GM12878 (cell line): ENCODE data around the gene CTDSP1. TPM values are rescaled to one million over a fixed set of nuclear protein-coding genes. Genes with fewer than 3 reads are reported as not detected.

Source experiments
- ATAC-seq: fragments of 200-7000 bp; cut with Tn5 transposase; 3 replicates; pipeline ENCODE4 v1.9.1; 2020; ENCODE audit warnings: mild to moderate bottlenecking, moderate library complexity
- Bru-seq: library from RNA; stranded (reverse); fragments of 400-500 nt; gene quantifications from one replicate; lab custom pipeline; 2021; lab: Mats Ljungman, UMichigan
- BruChase-seq, 2 experiments: library from RNA; stranded (reverse); fragments of 400-500 nt; gene quantifications; one replicate each; lab custom pipeline; 2021; lab: Mats Ljungman, UMichigan
- BruUV-seq: library from RNA; stranded (reverse); fragments of 400-500 nt; replicated peaks from 2 replicates; lab custom pipeline; 2021; lab: Mats Ljungman, UMichigan
- CTCF ChIA-PET: fragments of 300-600 bp; sonication (Branson Sonifier 250); formaldehyde crosslinking; extraction: SDS; loops from one replicate; lab custom pipeline; 2021; ENCODE audit warnings: inconsistent platforms; lab: Yijun Ruan, JAX
- POLR2A ChIA-PET: fragments of 350-600 bp; formaldehyde crosslinking; extraction: SDS; loops from one replicate; lab custom pipeline; 2021; ENCODE audit warnings: inconsistent platforms; lab: Charles Lee
- RAD21 ChIA-PET: fragments of 300-600 bp; sonication (Branson Sonifier 250); formaldehyde crosslinking; loops from one replicate; lab custom pipeline; 2023; ENCODE audit warnings: antibody characterized with exemption; ENCODE audit not compliant: unreplicated experiment; lab: Charles Lee
- SMC1A ChIA-PET: fragments of 300-600 bp; sonication (Branson Sonifier 250); formaldehyde crosslinking; loops from one replicate; lab custom pipeline; 2023; ENCODE audit not compliant: unreplicated experiment, uncharacterized antibody; lab: Charles Lee
- DNase-seq: peaks from one replicate; pipeline ENCODE4 v3.0.0-alpha.2; 2011; ENCODE audit warnings: low read depth, low spot score
- FAIRE-seq: peaks from 3 replicates; lab custom pipeline; 2011; peaks lifted over from hg19 to GRCh38; lab: Jason Lieb, UNC
- H2AFZ ChIP-seq: 2 replicates; pipeline ENCODE4 v1.6.0; 2011; ENCODE audit warnings: low read depth, low read length, control low read depth; ENCODE audit not compliant: control insufficient read depth
- H3K27ac ChIP-seq: 2 replicates; pipeline ENCODE4 v1.5.1; 2011; ENCODE audit warnings: control low read depth; ENCODE audit not compliant: control insufficient read depth, insufficient read depth
- H3K27me3 ChIP-seq, 2 experiments: replicated peaks in 1 of 2; 2 replicates each; pipeline versions ENCODE4 v1.6.0 to v1.6.1; 2011; ENCODE audit warnings: low read length in 1 of 2; ENCODE audit not compliant: control insufficient read depth in 2 of 2, insufficient read depth in 2 of 2
- H3K36me3 ChIP-seq, 2 experiments: 2 replicates each; pipeline ENCODE4 v1.5.1; 2011; ENCODE audit warnings: low read length in 1 of 2; ENCODE audit not compliant: control insufficient read depth in 2 of 2, insufficient read depth in 2 of 2
- H3K4me1 ChIP-seq: 2 replicates; pipeline ENCODE4 v1.6.1; 2011; ENCODE audit warnings: mild to moderate bottlenecking, low read length, moderate library complexity, mixed read lengths; ENCODE audit not compliant: control insufficient read depth, insufficient read depth
- H3K4me2 ChIP-seq: 2 replicates; pipeline ENCODE4 v1.6.0; 2011; ENCODE audit warnings: control low read depth; ENCODE audit not compliant: control insufficient read depth, insufficient read depth
- H3K4me3 ChIP-seq: fragments of 200-600 bp; sonication (generic); 2 replicates; pipeline ENCODE4 v1.5.1; 2016
- H3K79me2 ChIP-seq: 2 replicates; pipeline ENCODE4 v1.6.0; 2011; ENCODE audit warnings: low read length; ENCODE audit not compliant: control insufficient read depth, insufficient read depth
- H3K9ac ChIP-seq: 2 replicates; pipeline ENCODE4 v1.8.0; 2011; ENCODE audit warnings: low read length, control low read depth, mixed read lengths; ENCODE audit not compliant: control insufficient read depth, insufficient read depth
- H3K9me3 ChIP-seq: replicated peaks from 3 replicates; pipeline ENCODE4 v1.5.1; 2011; ENCODE audit warnings: mild to moderate bottlenecking, low read length; ENCODE audit not compliant: control insufficient read depth, insufficient read depth
- H4K20me1 ChIP-seq: 2 replicates; pipeline ENCODE4 v1.6.0; 2011; ENCODE audit not compliant: control insufficient read depth, insufficient read depth
- BACH1 ChIP-seq: fragments of 450-650 bp; IDR thresholded peaks from 2 replicates; pipeline ENCODE4 v1.6.1; 2017; ENCODE audit warnings: mild to moderate bottlenecking, borderline replicate concordance
- CHD4 ChIP-seq: fragments of 200-600 bp; sonication (generic); IDR thresholded peaks from 2 replicates; pipeline ENCODE4 v1.6.1; 2016; ENCODE audit warnings: mild to moderate bottlenecking
- MXI1 ChIP-seq: fragments of 150-350 bp; IDR thresholded peaks from 2 replicates; pipeline ENCODE4 v1.6.1; 2011; ENCODE audit warnings: low read depth, mild to moderate bottlenecking, inconsistent platforms, low read length, improper control_type of control experiment
- STAT3 ChIP-seq: IDR thresholded peaks from 2 replicates; pipeline ENCODE4 v1.6.1; 2011; ENCODE audit warnings: low read depth, low read length, improper control_type of control experiment
- ZZZ3 ChIP-seq: IDR thresholded peaks from 2 replicates; pipeline ENCODE4 v1.6.1; 2011; ENCODE audit warnings: low read depth; ENCODE audit not compliant: control insufficient read depth, insufficient read length
- WGBS: methylation state at CpG from one replicate; pipeline ENCODE4 v1.1.6; 2016; ENCODE audit warnings: low lambda C conversion rate; ENCODE audit not compliant: insufficient replicate concordance, insufficient coverage; ENCODE audit errors: missing lambda C conversion rate; 5-methylcytosine and 5-hydroxymethylcytosine counted together
- in situ Hi-C: fragments of 300-500 bp; cut with MboI; formaldehyde crosslinking; loops from 9 replicates; pipeline ENCODE4 v1.14.3; 2018; ENCODE audit warnings: mixed read lengths
- intact Hi-C: fragments of 100-400 bp; cut with micrococcal nuclease; formaldehyde crosslinking; loops from one replicate; pipeline ENCODE4 v1.14.2; 2022; ENCODE audit not compliant: unreplicated experiment
- long read RNA-seq, 2 experiments: library from polyadenylated mRNA; unstranded; transcript quantifications; one replicate each; pipeline ENCODE4 v2.0.0, GENCODE V29; 2019 to 2020
- polyA minus RNA-seq, 3 experiments: library from RNA; depleted of rRNA, polyadenylated mRNA; stranded (reverse); fragments of >200 nt; gene quantifications; 2 replicates each; pipeline ENCODE4 v1.2.3, GENCODE V29; 2011
- polyA plus RNA-seq, 11 experiments: library from polyadenylated mRNA; depleted of rRNA in 4 of 11; unstranded in 6 of 11; stranded (reverse) in 5 of 11; fragments of >200 nt; fragmentation: Nextera tagmentation in 4 of 11; fragmentation: Illumina TruSeq in 1 of 11; extraction: Ambion mirVana in 4 of 11; extraction: Trizol in 1 of 11; gene quantifications; 1 replicate in 1 of 11; 2 replicates in 10 of 11; pipeline versions ENCODE4 v1.2.1 to v1.2.3, GENCODE V29; 2011 to 2016; ENCODE audit warnings: inconsistent platforms in 2 of 11, missing spikeins in 2 of 11, low read depth in 1 of 11
- total RNA-seq, 4 experiments: library from RNA; depleted of rRNA in 3 of 4; stranded (reverse); fragments of >200 nt in 3 of 4; fragmentation: Illumina TruSeq in 1 of 4; extraction: Trizol in 1 of 4; gene quantifications; 2 replicates each; pipeline versions ENCODE4 v1.2.1 to v1.2.3, GENCODE V29; 2013 to 2021
- TF ChIP-seq, protein P1 (sequence below): IDR thresholded peaks from 2 replicates; pipeline ENCODE4 v1.6.1; 2012; ENCODE audit warnings: low read length, inconsistent platforms
- TF ChIP-seq, protein P2 (sequence below): fragments of 450-650 bp; IDR thresholded peaks from 2 replicates; pipeline ENCODE4 v1.6.1; 2017; ENCODE audit warnings: antibody characterized with exemption, mild to moderate bottlenecking, moderate library complexity

The CTDSP1 gene, protein sequence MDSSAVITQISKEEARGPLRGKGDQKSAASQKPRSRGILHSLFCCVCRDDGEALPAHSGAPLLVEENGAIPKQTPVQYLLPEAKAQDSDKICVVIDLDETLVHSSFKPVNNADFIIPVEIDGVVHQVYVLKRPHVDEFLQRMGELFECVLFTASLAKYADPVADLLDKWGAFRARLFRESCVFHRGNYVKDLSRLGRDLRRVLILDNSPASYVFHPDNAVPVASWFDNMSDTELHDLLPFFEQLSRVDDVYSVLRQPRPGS
- 73.6 and 91.2 TPM in 2 replicates for total RNA-seq (2013; cell fraction: nucleolus; rRNA removed)
- total RNA-seq (2014; rRNA removed) (52.5 and 56.5 TPM in 2 replicates), total RNA-seq (2014; rRNA removed; fragmentation: Illumina TruSeq; extraction: Trizol) (30.9 and 32.5 TPM in 2 replicates), total RNA-seq (2021) (71.2 and 75.9 TPM in 2 replicates), polyA plus RNA-seq (2011; rRNA removed) (37.1 and 75.5 TPM in 2 replicates), polyA plus RNA-seq (2014; fragmentation: Illumina TruSeq; extraction: Trizol) (12.5 and 36.4 TPM in 2 replicates), polyA plus RNA-seq (2014; fragmentation: Nextera tagmentation; extraction: Ambion mirVana) (1 to 10 TPM; 3.0 to 6.2 TPM), polyA plus RNA-seq (2014; rRNA removed) (72.7 and 83.1 TPM in 2 replicates), polyA plus RNA-seq (2016; fragmentation: Nextera tagmentation; extraction: Ambion mirVana) (10 to 100 TPM; 13.7 to 15.6 TPM), polyA minus RNA-seq (2011; rRNA and poly(A)+ RNA removed) (53.1 and 87.5 TPM in 2 replicates), Bru-seq, nascent RNA (percentile 76 among the genes with signal in this experiment), BruChase-seq, experiment 1, labeled RNA remaining after a 6-hour chase (percentile 75 among the genes with signal in this experiment), BruChase-seq, experiment 2, labeled RNA remaining after a 2-hour chase (percentile 76 among the genes with signal in this experiment)
- 22.2 TPM for polyA plus RNA-seq (2011; ENCODE audit: low read depth)
- polyA plus RNA-seq (2011; cell fraction: cytosol; rRNA removed), result 98.4 and 116 TPM in 2 replicates
- 462 and 514 TPM in 2 replicates for polyA plus RNA-seq (2011; cell fraction: nucleus; rRNA removed)
- 47.9 and 48.0 TPM in 2 replicates for polyA plus RNA-seq (2012)
- polyA minus RNA-seq (2011; cell fraction: cytosol; rRNA and poly(A)+ RNA removed), result 22.9 and 28.7 TPM in 2 replicates
- polyA minus RNA-seq (2011; cell fraction: nucleus; rRNA and poly(A)+ RNA removed), result 85.7 and 129 TPM in 2 replicates
- long read RNA-seq, experiment 1, partial matches to known transcripts, result 2 of 9 reads
- long read RNA-seq, experiment 1, other reads (novel, unspliced or antisense), result 4 of 9 reads
- long read RNA-seq, experiment 2, partial matches to known transcripts, result 1 of 4 reads
- long read RNA-seq, experiment 2, other reads (novel, unspliced or antisense), result 2 of 4 reads

- SMC1A ChIA-PET, result interaction anchor here (0.8 kb wide), 1 partner anchor 68 kb away, joined by 3 read pairs; no protein-coding TSS in a partner anchor
- peaks cover 7 to 10% of the 10 kb centered on the region in 2 experiments; a peak in 3 of 4 replicates for H3K36me3 ChIP-seq
- H4K20me1 ChIP-seq, result peaks cover 4% of the 10 kb centered on the region; the same call in 1 of the 2 replicates
- peak within 1 kb of the TSS; percentile 69 for H2AFZ ChIP-seq
- no peaks in the 10 kb centered on the region for H3K27me3 ChIP-seq
- FAIRE-seq, result peak; percentile 98
- CTCF ChIA-PET, result interaction anchor here (0.7 kb wide), 2 partner anchors 43 to 106 kb away, joined by 3 read pairs; partner anchors contain the start of gene CATIP
- POLR2A ChIA-PET, result interaction anchor here (0.5 kb wide), 1 partner anchor 106 kb away, joined by 3 read pairs; no protein-coding TSS in a partner anchor
- H3K9ac ChIP-seq, result peak within 1 kb of the TSS; percentile 95
- in situ Hi-C loops (loop anchor here (10.0 to 25.0 kb wide), 2 partner anchors 112 to 445 kb away; partner anchors contain the start of gene TMBIM1), intact Hi-C loops (loop anchor here (2.0 to 5.0 kb wide), 4 partner anchors 42 to 258 kb away; partner anchors contain the start of genes ARPC2, BCS1L, CATIP and CNOT9)
- peaks cover 49% of the 10 kb centered on the region for H3K79me2 ChIP-seq
- H3K27ac ChIP-seq, result peak within 1 kb of the TSS; percentile 96
- H3K4me2 ChIP-seq, result peak within 1 kb of the TSS; percentile 73
- peak within 1 kb of the TSS; percentile 90 for H3K4me3 ChIP-seq
- under 1% methylated on average over 47 of the region's 78 CpGs for WGBS
- H3K9me3 ChIP-seq, result no peaks in the 10 kb centered on the region
- ATAC-seq, result peak; percentile 68
- peak; percentile 73 for DNase-seq
- H3K4me1 ChIP-seq, result peaks cover 31% of the 10 kb centered on the region
- RAD21 ChIA-PET, result interaction anchor here (0.7 to 1.4 kb wide), 8 partner anchors 43 to 287 kb away, joined by 3 to 6 read pairs (median 3); partner anchors contain the start of genes BCS1L, CATIP, PNKD and ZNF142
- no TSS peak for BruUV-seq
- peak; percentile 77 for TF ChIP-seq BACH1
- TF ChIP-seq, protein P1, sequence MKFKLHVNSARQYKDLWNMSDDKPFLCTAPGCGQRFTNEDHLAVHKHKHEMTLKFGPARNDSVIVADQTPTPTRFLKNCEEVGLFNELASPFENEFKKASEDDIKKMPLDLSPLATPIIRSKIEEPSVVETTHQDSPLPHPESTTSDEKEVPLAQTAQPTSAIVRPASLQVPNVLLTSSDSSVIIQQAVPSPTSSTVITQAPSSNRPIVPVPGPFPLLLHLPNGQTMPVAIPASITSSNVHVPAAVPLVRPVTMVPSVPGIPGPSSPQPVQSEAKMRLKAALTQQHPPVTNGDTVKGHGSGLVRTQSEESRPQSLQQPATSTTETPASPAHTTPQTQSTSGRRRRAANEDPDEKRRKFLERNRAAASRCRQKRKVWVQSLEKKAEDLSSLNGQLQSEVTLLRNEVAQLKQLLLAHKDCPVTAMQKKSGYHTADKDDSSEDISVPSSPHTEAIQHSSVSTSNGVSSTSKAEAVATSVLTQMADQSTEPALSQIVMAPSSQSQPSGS, result no peak
- TF ChIP-seq, protein P2, sequence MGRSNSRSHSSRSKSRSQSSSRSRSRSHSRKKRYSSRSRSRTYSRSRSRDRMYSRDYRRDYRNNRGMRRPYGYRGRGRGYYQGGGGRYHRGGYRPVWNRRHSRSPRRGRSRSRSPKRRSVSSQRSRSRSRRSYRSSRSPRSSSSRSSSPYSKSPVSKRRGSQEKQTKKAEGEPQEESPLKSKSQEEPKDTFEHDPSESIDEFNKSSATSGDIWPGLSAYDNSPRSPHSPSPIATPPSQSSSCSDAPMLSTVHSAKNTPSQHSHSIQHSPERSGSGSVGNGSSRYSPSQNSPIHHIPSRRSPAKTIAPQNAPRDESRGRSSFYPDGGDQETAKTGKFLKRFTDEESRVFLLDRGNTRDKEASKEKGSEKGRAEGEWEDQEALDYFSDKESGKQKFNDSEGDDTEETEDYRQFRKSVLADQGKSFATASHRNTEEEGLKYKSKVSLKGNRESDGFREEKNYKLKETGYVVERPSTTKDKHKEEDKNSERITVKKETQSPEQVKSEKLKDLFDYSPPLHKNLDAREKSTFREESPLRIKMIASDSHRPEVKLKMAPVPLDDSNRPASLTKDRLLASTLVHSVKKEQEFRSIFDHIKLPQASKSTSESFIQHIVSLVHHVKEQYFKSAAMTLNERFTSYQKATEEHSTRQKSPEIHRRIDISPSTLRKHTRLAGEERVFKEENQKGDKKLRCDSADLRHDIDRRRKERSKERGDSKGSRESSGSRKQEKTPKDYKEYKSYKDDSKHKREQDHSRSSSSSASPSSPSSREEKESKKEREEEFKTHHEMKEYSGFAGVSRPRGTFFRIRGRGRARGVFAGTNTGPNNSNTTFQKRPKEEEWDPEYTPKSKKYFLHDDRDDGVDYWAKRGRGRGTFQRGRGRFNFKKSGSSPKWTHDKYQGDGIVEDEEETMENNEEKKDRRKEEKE, result no peak
- no peak; the same call in none of the 2 replicates for TF ChIP-seq MXI1
- no peak for TF ChIP-seq STAT3
- no peak for TF ChIP-seq ZZZ3
- TF ChIP-seq CHD4, result no peak
Measured at GRCh38 chr2:218399391-218400166, at the start of gene CTDSP1. TSS of gene CTDSP1 (plus strand) at chr2:218399868. CDS start at chr2:218400091, 223 bp downstream.
